Naive thymus-derived CD4-positive, alpha-beta T cell (primary cell): Measurements from ENCODE around the gene APBA1. TPM values are rescaled to one million over a fixed set of nuclear protein-coding genes. Genes with fewer than 3 reads are reported as not detected.

Source experiments
- ATAC-seq: fragments of 150-1000 bp; cut with Tn5 transposase; 2 replicates; pipeline ENCODE4 v1.10.0; 2021; ENCODE audit warnings: mild to moderate bottlenecking, moderate library complexity
- CTCF ChIA-PET: fragments of 350-600 bp; sonication (Branson Sonifier 250); formaldehyde crosslinking; loops from one replicate; lab custom pipeline; 2021; ENCODE audit warnings: antibody characterized with exemption; lab: Charles Lee
- POLR2A ChIA-PET: fragments of 350-600 bp; sonication (Branson Sonifier 250); formaldehyde crosslinking; loops from one replicate; lab custom pipeline; 2021; ENCODE audit warnings: antibody characterized with exemption, inconsistent platforms; lab: Charles Lee
- DNase-seq, 9 donors: peaks; one replicate each; pipeline versions ENCODE4 v3.0.0 to v3.0.0-alpha.2; 2020 to 2022; ENCODE audit warnings: mixed read lengths in 1 of 9
- H3K27ac ChIP-seq: one replicate; pipeline ENCODE4 v1.7.0; 2013; ENCODE audit warnings: mild to moderate bottlenecking, low read depth, low read length, moderate library complexity
- H3K27me3 ChIP-seq, 2 donors: one replicate each; pipeline ENCODE4 v1.7.0; 2013; ENCODE audit warnings: low read length in 2 of 2, mild to moderate bottlenecking in 2 of 2, moderate library complexity in 2 of 2; ENCODE audit not compliant: control insufficient read depth in 2 of 2, insufficient read depth in 2 of 2
- H3K36me3 ChIP-seq, 3 experiments: 1 replicate in 2 of 3; 2 replicates in 1 of 3; pipeline ENCODE4 v1.7.0; 2013; ENCODE audit warnings: low read length in 3 of 3, mild to moderate bottlenecking in 3 of 3, moderate library complexity in 1 of 3; ENCODE audit not compliant: insufficient read depth in 3 of 3, control insufficient read depth in 2 of 3
- H3K4me1 ChIP-seq, 2 donors: one replicate each; pipeline ENCODE4 v1.7.0; 2013; ENCODE audit warnings: low read length in 2 of 2, mild to moderate bottlenecking in 2 of 2, moderate library complexity in 1 of 2; ENCODE audit not compliant: control insufficient read depth in 2 of 2, insufficient read depth in 2 of 2
- H3K4me3 ChIP-seq: 2 replicates; pipeline ENCODE4 v1.7.0; 2013; ENCODE audit warnings: mild to moderate bottlenecking, low read length
- H3K9me3 ChIP-seq, 3 experiments: 1 replicate in 2 of 3; 2 replicates in 1 of 3; pipeline ENCODE4 v1.7.0; 2013; ENCODE audit warnings: low read length in 3 of 3; ENCODE audit not compliant: control insufficient read depth in 2 of 3
- H3K27ac Mint-ChIP-seq, 9 donors: one replicate each; pipeline ENCODE4 v1.8.0; 2020 to 2022; ENCODE audit warnings: mixed read lengths in 9 of 9, mild to moderate bottlenecking in 8 of 9, moderate library complexity in 5 of 9, inconsistent platforms in 2 of 9
- H3K27me3 Mint-ChIP-seq, 5 donors: one replicate each; pipeline ENCODE4 v1.8.0; 2021 to 2022; ENCODE audit warnings: mixed read lengths in 5 of 5, mild to moderate bottlenecking in 1 of 5
- H3K36me3 Mint-ChIP-seq, 5 donors: one replicate each; pipeline ENCODE4 v1.8.0; 2020 to 2022; ENCODE audit warnings: mixed read lengths in 5 of 5, mild to moderate bottlenecking in 3 of 5, inconsistent platforms in 1 of 5
- H3K4me1 Mint-ChIP-seq, 7 donors: one replicate each; pipeline ENCODE4 v1.8.0; 2020 to 2022; ENCODE audit warnings: mixed read lengths in 7 of 7, mild to moderate bottlenecking in 3 of 7, inconsistent platforms in 1 of 7
- H3K4me3 Mint-ChIP-seq, 10 donors: one replicate each; pipeline ENCODE4 v1.8.0; 2020 to 2022; ENCODE audit warnings: mild to moderate bottlenecking in 10 of 10, mixed read lengths in 10 of 10, moderate library complexity in 6 of 10, inconsistent platforms in 2 of 10
- H3K9me3 Mint-ChIP-seq, 11 donors: one replicate each; pipeline ENCODE4 v1.8.0; 2020 to 2022; ENCODE audit warnings: mixed read lengths in 11 of 11, mild to moderate bottlenecking in 4 of 11, inconsistent platforms in 1 of 11, moderate library complexity in 1 of 11
- intact Hi-C, 2 donors: fragments of 100-400 bp; cut with micrococcal nuclease; formaldehyde crosslinking; loops; one replicate each; pipeline ENCODE4 v1.15.1; 2023
- polyA plus RNA-seq, 2 donors: library from polyadenylated mRNA; unstranded; fragments of 300-500 nt; fragmentation: Illumina TruSeq; gene quantifications; one replicate each; pipeline ENCODE4 v1.2.3, GENCODE V29; 2021
- total RNA-seq, 6 experiments: library from RNA in 5 of 6; stranded (reverse) in 5 of 6; gene quantifications; 1 replicate in 5 of 6; 2 replicates in 1 of 6; pipeline ENCODE4 v1.2.3 and lab custom pipeline; 2021 to 2026

Gene APBA1
- total and polyA plus RNA-seq, 7 experiments from 2014 or later: 0.06 to 4.5 (median 1.4) TPM; not detected in 1

DNA sequence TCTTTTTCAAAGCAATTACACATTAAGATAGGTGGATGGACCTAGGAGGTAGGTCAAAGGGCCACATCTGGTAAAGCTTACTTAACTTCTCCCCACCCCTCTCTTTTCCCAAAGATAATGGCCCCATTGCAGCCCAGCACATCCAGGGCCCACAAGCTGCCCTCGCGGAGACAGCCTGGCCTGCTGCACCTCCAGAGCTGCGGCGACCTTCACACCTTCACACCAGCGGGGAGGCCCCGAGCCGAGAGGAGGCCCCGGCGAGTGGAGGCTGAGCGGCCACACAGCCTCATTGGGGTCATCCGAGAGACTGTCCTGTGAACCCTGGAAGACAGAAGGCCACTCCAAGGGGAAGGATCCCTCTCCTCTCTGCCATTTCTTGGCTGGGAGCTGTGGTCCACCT lies 280.7 kb downstream of the APBA1 start:
- peaks cover 0 to 18% (median 13%) of the 10 kb centered on the region in 5 donors for H3K27me3 Mint-ChIP-seq
- no peaks in the 10 kb centered on the region for H3K36me3 Mint-ChIP-seq
- no peak overlapping the region for H3K4me3 Mint-ChIP-seq
- intact Hi-C loops: no loop called here
- ATAC-seq (no peak), DNase-seq (no peak)
- H3K27me3 ChIP-seq: no peaks in the 10 kb centered on the region
- H3K9me3 Mint-ChIP-seq: no peaks in the 10 kb centered on the region
- no peaks in the 10 kb centered on the region for H3K9me3 ChIP-seq
- CTCF ChIA-PET: no interaction called here
- no peak overlapping the region for H3K4me3 ChIP-seq
- H3K27ac Mint-ChIP-seq: no peak overlapping the region
- POLR2A ChIA-PET: no interaction called here
- H3K36me3 ChIP-seq: no peaks in the 10 kb centered on the region
- no peaks in the 10 kb centered on the region for H3K4me1 Mint-ChIP-seq
- no peaks in the 10 kb centered on the region for H3K4me1 ChIP-seq
- no peak overlapping the region for H3K27ac ChIP-seq

DNA sequence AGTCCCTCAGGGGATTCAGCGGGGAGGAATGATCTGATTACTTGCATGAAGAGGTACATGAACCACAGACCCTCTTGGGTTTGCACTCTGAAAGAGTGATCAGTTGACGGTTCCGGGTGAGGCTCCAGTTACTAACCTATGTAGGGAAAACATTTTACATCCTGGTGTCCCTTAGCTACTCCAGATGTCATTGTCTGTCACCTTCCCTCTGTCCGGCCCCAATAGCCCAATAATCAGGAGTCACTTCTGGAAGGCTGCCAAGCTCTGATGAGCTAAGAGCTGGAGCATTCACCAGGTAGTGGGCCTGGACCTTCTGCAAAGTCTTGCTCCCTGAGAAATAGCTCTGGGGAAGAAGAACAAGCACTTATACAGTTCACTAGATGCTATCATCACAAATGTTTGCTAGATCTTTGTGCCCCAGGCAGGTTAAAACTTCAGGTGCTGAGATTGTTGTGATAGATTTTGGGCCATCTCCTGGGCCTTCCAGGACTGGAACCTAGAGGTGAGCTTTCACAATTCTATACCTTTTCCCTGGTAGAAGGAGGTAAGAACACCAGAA lies 282.7 kb downstream of the APBA1 start:
- DNase-seq (no peak), ATAC-seq (no peak)
- POLR2A ChIA-PET: interaction anchor here (0.7 kb wide), 1 partner anchor 93 kb away, joined by 3 read pairs; no protein-coding TSS in a partner anchor
- H3K4me1 Mint-ChIP-seq: no peaks in the 10 kb centered on the region
- no peak overlapping the region for H3K4me3 Mint-ChIP-seq
- Histone ChIP-seq H3K9me3 (no peaks in the 10 kb centered on the region), H3K4me1 (no peaks in the 10 kb centered on the region), H3K36me3 (no peaks in the 10 kb centered on the region), H3K4me3 (no peak overlapping the region), H3K27me3 (no peaks in the 10 kb centered on the region), H3K27ac (no peak overlapping the region)
- no peaks in the 10 kb centered on the region for H3K36me3 Mint-ChIP-seq
- H3K27me3 Mint-ChIP-seq: peaks cover 4 to 23% (median 13%) of the 10 kb centered on the region in 5 donors
- CTCF ChIA-PET: no interaction called here
- H3K9me3 Mint-ChIP-seq: no peaks in the 10 kb centered on the region
- intact Hi-C loops: no loop called here
- no peak overlapping the region for H3K27ac Mint-ChIP-seq

DNA sequence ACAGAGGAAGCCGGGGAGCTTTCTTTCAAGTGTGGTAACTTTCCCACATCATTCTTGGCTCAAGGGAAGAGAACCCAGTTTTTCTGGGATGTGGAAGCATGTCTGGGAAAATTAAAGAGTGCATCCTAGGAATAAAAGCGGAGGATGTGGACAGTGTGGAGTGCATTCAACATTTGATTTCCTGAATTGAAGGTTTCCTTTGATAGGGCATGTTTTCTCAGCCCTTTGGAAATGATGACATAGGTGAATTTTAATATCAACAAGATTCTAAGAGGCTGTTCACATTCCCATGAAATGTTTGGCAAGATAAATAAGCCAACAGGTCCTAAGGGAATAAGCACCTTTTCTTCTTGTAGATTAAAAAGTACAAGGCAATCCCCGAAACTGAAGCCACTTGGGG lies 283.6 kb downstream of the APBA1 start:
- no peak for DNase-seq
- Mint-ChIP-seq H3K36me3 (no peaks in the 10 kb centered on the region), H3K4me3 (no peak overlapping the region), H3K9me3 (no peaks in the 10 kb centered on the region), H3K4me1 (no peaks in the 10 kb centered on the region), H3K27ac (no peak overlapping the region), H3K27me3 (peaks cover 4 to 26% (median 13%) of the 10 kb centered on the region in 5 donors)
- no peak for ATAC-seq
- POLR2A ChIA-PET: no interaction called here
- no peaks in the 10 kb centered on the region for H3K36me3 ChIP-seq
- intact Hi-C loops: no loop called here
- no peaks in the 10 kb centered on the region for H3K4me1 ChIP-seq
- CTCF ChIA-PET: no interaction called here
- no peak overlapping the region for H3K27ac ChIP-seq
- no peak overlapping the region for H3K4me3 ChIP-seq
- H3K9me3 ChIP-seq: no peaks in the 10 kb centered on the region
- no peaks in the 10 kb centered on the region for H3K27me3 ChIP-seq

DNA sequence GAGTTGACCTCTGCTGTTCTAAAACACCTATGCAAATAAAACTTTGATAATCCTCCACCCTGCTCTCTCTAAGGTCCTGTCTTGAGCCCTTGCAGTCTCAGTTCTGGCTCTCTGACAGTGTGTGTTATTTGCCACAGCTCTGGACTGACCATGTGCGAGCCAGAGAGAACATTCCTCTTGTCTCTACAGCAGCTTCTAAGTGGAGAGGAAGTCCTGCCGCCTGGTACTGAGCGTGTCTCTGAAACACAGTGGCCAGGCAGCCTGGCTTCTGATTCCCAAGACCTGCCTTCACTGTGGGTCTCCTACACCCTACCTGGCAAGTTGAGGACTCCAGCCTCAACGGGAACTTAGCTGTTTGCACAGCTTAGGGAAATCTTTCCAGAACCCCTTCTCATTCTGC lies 285.5 kb downstream of the APBA1 start:
- intact Hi-C loops: no loop called here
- H3K4me1 Mint-ChIP-seq: no peaks in the 10 kb centered on the region
- Histone ChIP-seq H3K4me3 (no peak overlapping the region), H3K27me3 (no peaks in the 10 kb centered on the region), H3K27ac (no peak overlapping the region), H3K9me3 (no peaks in the 10 kb centered on the region), H3K36me3 (no peaks in the 10 kb centered on the region), H3K4me1 (no peaks in the 10 kb centered on the region)
- no peak overlapping the region for H3K4me3 Mint-ChIP-seq
- no peak for DNase-seq
- H3K27me3 Mint-ChIP-seq: peaks cover 4 to 26% (median 19%) of the 10 kb centered on the region in 5 donors
- H3K27ac Mint-ChIP-seq: no peak overlapping the region
- ChIA-PET POLR2A (no interaction called here), CTCF (no interaction called here)
- ATAC-seq: no peak
- no peaks in the 10 kb centered on the region for H3K9me3 Mint-ChIP-seq
- no peaks in the 10 kb centered on the region for H3K36me3 Mint-ChIP-seq

DNA sequence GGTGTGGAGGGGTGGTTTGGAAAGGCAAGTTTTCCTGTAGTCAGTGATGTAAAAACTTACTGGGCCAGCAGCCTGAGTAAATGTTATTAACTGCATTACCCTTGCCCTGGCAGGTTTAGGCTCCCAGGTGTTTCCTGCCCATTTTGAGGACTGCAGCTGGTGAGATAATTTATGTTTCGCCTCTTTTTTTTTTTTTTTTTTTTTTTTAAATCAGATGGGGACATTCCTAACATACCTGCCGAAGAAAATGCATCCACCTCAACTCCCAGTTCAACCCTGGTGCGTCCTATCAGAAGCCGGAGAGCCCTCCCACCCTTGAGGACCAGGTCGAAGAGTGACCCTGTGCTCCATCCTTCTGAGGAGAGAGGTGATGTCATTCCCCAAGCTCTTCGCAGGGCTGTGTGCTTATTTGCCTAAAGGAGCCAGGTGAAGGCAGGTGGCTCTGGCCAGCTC lies 286.6 kb downstream of the APBA1 start:
- DNase-seq: no peak
- Histone ChIP-seq H3K9me3 (no peaks in the 10 kb centered on the region), H3K4me1 (no peaks in the 10 kb centered on the region), H3K27me3 (no peaks in the 10 kb centered on the region), H3K36me3 (no peaks in the 10 kb centered on the region), H3K27ac (no peak overlapping the region), H3K4me3 (no peak overlapping the region)
- Mint-ChIP-seq H3K36me3 (no peaks in the 10 kb centered on the region), H3K4me3 (no peak overlapping the region), H3K27me3 (peaks cover 4 to 22% (median 19%) of the 10 kb centered on the region in 5 donors), H3K9me3 (no peaks in the 10 kb centered on the region), H3K4me1 (no peaks in the 10 kb centered on the region), H3K27ac (no peak overlapping the region)
- intact Hi-C loops: no loop called here
- no peak for ATAC-seq
- CTCF ChIA-PET: no interaction called here
- POLR2A ChIA-PET: no interaction called here

DNA sequence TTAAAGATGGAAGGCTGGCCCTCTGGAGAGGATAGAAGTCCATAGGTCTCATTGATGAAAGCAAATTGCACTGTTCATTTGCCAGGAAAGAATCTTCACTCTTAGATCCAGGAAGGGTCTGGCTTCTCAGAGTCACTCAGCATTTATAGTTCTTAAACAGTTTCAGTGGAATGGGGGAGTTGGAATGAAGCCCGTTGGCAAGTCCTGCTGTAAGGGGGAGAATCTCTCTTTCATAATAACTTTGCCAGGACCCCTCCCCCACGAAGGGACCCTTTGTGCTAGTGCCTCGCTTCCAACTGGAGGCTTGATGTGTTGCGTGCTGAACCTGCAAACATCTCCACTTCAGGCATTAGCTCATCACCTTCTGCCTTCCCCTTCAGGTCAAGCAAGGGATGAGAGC lies 290.0 kb downstream of the APBA1 start:
- Histone ChIP-seq H3K4me3 (no peak overlapping the region), H3K27me3 (no peaks in the 10 kb centered on the region), H3K36me3 (no peaks in the 10 kb centered on the region), H3K9me3 (no peaks in the 10 kb centered on the region), H3K27ac (no peak overlapping the region), H3K4me1 (no peaks in the 10 kb centered on the region)
- Mint-ChIP-seq H3K36me3 (no peaks in the 10 kb centered on the region), H3K4me1 (no peaks in the 10 kb centered on the region), H3K27ac (no peak overlapping the region), H3K9me3 (no peaks in the 10 kb centered on the region), H3K27me3 (peaks cover 7 to 31% (median 12%) of the 10 kb centered on the region in 5 donors), H3K4me3 (no peak overlapping the region)
- intact Hi-C loops: no loop called here
- no peak for DNase-seq
- ATAC-seq: no peak
- POLR2A ChIA-PET: no interaction called here
- CTCF ChIA-PET: no interaction called here

DNA sequence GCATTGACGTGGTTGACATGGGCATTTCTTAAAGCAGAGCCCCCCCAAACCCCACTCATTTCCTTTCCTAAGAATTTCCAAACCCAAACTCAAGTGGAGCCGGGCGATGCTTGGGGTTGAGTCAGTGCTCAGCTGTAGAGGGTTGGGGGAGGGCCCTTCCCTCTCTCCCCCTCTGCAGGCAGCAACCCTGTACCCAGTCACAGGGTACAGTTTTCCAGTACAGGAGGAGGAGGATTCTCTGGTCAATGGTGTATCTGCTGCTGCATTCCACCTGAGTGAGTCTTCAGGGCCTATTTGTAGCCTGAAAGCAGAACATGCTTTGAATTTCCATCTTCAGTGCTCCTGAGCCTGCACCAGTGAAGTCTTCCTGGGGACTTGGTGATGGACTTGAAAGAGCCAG lies 291.4 kb downstream of the APBA1 start:
- Mint-ChIP-seq H3K27ac (no peak overlapping the region), H3K4me3 (no peak overlapping the region), H3K36me3 (no peaks in the 10 kb centered on the region), H3K9me3 (no peaks in the 10 kb centered on the region), H3K27me3 (peaks cover 7 to 25% (median 19%) of the 10 kb centered on the region in 5 donors), H3K4me1 (no peaks in the 10 kb centered on the region)
- Histone ChIP-seq H3K4me1 (no peaks in the 10 kb centered on the region), H3K9me3 (no peaks in the 10 kb centered on the region), H3K27me3 (no peaks in the 10 kb centered on the region), H3K27ac (no peak overlapping the region), H3K36me3 (no peaks in the 10 kb centered on the region), H3K4me3 (no peak overlapping the region)
- intact Hi-C loops: no loop called here
- DNase-seq (no peak), ATAC-seq (no peak)
- ChIA-PET POLR2A (no interaction called here), CTCF (no interaction called here)
